Measurements from ENCODE around the gene TMUB1. TPM values are rescaled to one million over a fixed set of nuclear protein-coding genes. Genes with fewer than 3 reads are reported as not detected.

The TMUB1 gene
- total RNA-seq, 1 experiment from 2014 or later, result 45.4 TPM

DNA sequence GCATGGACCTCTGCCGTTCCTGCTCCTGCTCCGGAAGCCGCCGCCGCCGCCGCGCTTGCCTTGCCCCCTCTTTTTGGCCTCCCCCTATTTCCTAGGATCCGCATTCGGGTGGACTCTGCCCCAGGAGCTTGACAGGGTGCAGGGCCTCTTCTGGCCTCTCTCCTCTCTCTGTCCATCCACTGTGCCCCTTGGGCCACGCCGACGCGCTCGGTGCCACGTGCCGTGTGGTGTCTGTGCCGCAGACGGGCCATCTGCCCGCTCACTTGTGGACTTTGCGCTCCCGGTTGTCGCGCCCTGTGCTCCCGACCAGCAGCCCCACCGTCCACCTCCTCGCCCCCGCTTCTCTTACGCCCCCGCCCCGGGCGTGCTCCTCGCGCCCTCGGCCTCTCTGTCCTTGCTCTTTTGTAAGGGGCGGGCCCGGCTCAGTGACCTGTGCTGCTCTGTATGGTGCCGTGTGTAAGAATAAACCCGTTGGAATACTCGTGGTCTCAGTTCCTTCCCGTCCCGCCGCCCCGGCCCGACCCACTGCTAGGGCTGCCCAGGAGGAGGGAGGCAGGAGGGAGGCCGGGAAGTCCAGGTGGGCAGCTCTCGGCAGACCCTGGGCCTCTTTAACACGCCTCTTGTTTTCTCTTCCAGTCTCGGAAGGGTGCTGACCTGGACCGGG lies 40.0 kb upstream of the TMUB1 start:
- Histone ChIP-seq H3K9ac (ENCODE audit: extremely low read depth, insufficient read length, low read length) (no peak overlapping the region), H4K20me1 (ENCODE audit: control insufficient read depth, insufficient read depth, insufficient read length) (no peaks in the 10 kb centered on the region), H3K23ac (ENCODE audit: insufficient read length, low read depth, low read length) (no peak overlapping the region), H2BK12ac (ENCODE audit: insufficient read length, low read depth, low read length) (no peak overlapping the region), H2BK5ac (ENCODE audit: insufficient read length, low read length) (no peak overlapping the region), H2BK15ac (ENCODE audit: low read depth, low read length) (no peak overlapping the region), H2AK5ac (ENCODE audit: insufficient read length, low read length) (no peak overlapping the region), H3K4me2 (ENCODE audit: insufficient read depth, insufficient read length, low read length) (no peak overlapping the region), H3K79me1 (ENCODE audit: insufficient read depth, low read depth, low read length, poor library complexity, severe bottlenecking) (no peaks in the 10 kb centered on the region), H3K23me2 (ENCODE audit: insufficient read length, low read depth, low read length, poor library complexity, severe bottlenecking) (peaks cover 10% of the 10 kb centered on the region), H3K4me1 (ENCODE audit: insufficient read depth, low read length) (peaks cover 3% of the 10 kb centered on the region; the same call in 1 of the 2 replicates), H4K5ac (ENCODE audit: insufficient read length, low read depth, low read length) (no peak overlapping the region), H3T11ph (ENCODE audit: low read length) (no peak overlapping the region), H2BK120ac (ENCODE audit: low read depth, low read length, poor library complexity, severe bottlenecking) (no peak overlapping the region), H4K91ac (ENCODE audit: insufficient read length, low read depth, low read length) (no peak overlapping the region), H3K56ac (ENCODE audit: insufficient read length, low read depth, low read length) (no peak overlapping the region), H2BK20ac (ENCODE audit: low read depth, low read length, poor library complexity, severe bottlenecking) (no peak overlapping the region), H2AFZ (ENCODE audit: low read length) (no peak overlapping the region), H3K14ac (ENCODE audit: insufficient read depth, low read length) (no peak overlapping the region), H3K79me2 (ENCODE audit: insufficient read depth, low read length) (no peaks in the 10 kb centered on the region), H3K9me3 (ENCODE audit: control insufficient read depth, low read depth, low read length) (no peaks in the 10 kb centered on the region), H3K18ac (ENCODE audit: insufficient read length, low read depth, low read length) (no peak overlapping the region), H3K4ac (ENCODE audit: low read depth, low read length) (no peak overlapping the region), H3K27me3 (ENCODE audit: insufficient read depth, low read length) (no peaks in the 10 kb centered on the region), H3K27ac (ENCODE audit: insufficient read length, low read depth, low read length) (no peak overlapping the region), H4K8ac (replicated peaks; ENCODE audit: insufficient read length, low read depth, low read length) (no peak overlapping the region)
- no peak overlapping the region for H3K4me3 Mint-ChIP-seq
- peaks cover 18% of the 10 kb centered on the region for H3K27me3 Mint-ChIP-seq (ENCODE audit: low read depth)
- no peaks in the 10 kb centered on the region for H3K9me3 Mint-ChIP-seq
- H3K4me1 Mint-ChIP-seq, result peaks cover 19 to 26% of the 10 kb centered on the region in 2 experiments
- peaks cover 37 to 65% (median 55%) of the 10 kb centered on the region in 3 experiments for H3K36me3 Mint-ChIP-seq (ENCODE audit: insufficient read depth in 1 of 3, low read depth in 3 of 3)
- WGBS (ENCODE audit: extremely low coverage, insufficient read length, low lambda C conversion rate), result no CpG with 5 or more reads among the region's 50 CpGs
- DNase-seq, result no peak
- no peak for TF ChIP-seq CTCF (conservative IDR thresholded peaks at IDR 0.05)
- peak overlapping the region in 2 of 3 experiments; percentile 59 to 68; a peak in 2 of 7 replicates for H3K27ac Mint-ChIP-seq

All from H9 (cell line).